NCI-H1694 treated with DMSO at 0.1 percent for 48 hours (cell line): ENCODE measurements around the gene UCP3.

Source experiments
- DNase-seq: peaks from one replicate; lab custom pipeline; 2025; lab: John Stamatoyannopoulos, UW

UCP3 gene

GRCh38 chr11:73977856-73978519, 30.9 kb downstream of the UCP3 start:
- DNase-seq, result no peak

GRCh38 chr11:73976451-73977151, 32.3 kb downstream of the UCP3 start:
- no peak for DNase-seq

GRCh38 chr11:73975479-73975757, 33.5 kb downstream of the UCP3 start:
- DNase-seq, result no peak

GRCh38 chr11:73974604-73975478, 34.0 kb downstream of the UCP3 start:
- DNase-seq, result no peak

- DNase-seq, result no peak
Measured at GRCh38 chr11:73972620-73973449, 36.0 kb downstream of the UCP3 start.

GRCh38 chr11:73972187-73972586, 36.7 kb downstream of the UCP3 start:
- no peak for DNase-seq

- no peak for DNase-seq
Measured at GRCh38 chr11:73971175-73971719, 37.6 kb downstream of the UCP3 start.

GRCh38 chr11:73969991-73970800, 38.7 kb downstream of the UCP3 start:
- no peak for DNase-seq

- no peak for DNase-seq
Measured at GRCh38 chr11:73969091-73969490, 39.8 kb downstream of the UCP3 start.

GRCh38 chr11:73968356-73968966, 40.4 kb downstream of the UCP3 start:
- no peak for DNase-seq

- no peak for DNase-seq
Measured at GRCh38 chr11:73965764-73966121, 43.1 kb downstream of the UCP3 start.

GRCh38 chr11:73965076-73965763, 43.7 kb downstream of the UCP3 start:
- no peak for DNase-seq

GRCh38 chr11:73963861-73964260, 45.0 kb downstream of the UCP3 start:
- DNase-seq, result no peak

GRCh38 chr11:73962101-73962705, 46.7 kb downstream of the UCP3 start:
- no peak for DNase-seq

- DNase-seq, result no peak
Measured at GRCh38 chr11:73961321-73961720, 47.6 kb downstream of the UCP3 start.

GRCh38 chr11:73958521-73959141, 50.3 kb downstream of the UCP3 start:
- DNase-seq, result no peak

GRCh38 chr11:73957654-73958361, 51.1 kb downstream of the UCP3 start:
- DNase-seq, result no peak

GRCh38 chr11:73956876-73957653, 51.8 kb downstream of the UCP3 start:
- DNase-seq, result no peak
